Medulla oblongata (tissue), 1 donor: ENCODE data around the gene NUP62CL.

Experiments
- DNase-seq: peaks from one replicate; pipeline ENCODE4 v3.0.0-alpha.2; 2015; ENCODE audit errors: extremely low spot score

NUP62CL gene

DNA sequence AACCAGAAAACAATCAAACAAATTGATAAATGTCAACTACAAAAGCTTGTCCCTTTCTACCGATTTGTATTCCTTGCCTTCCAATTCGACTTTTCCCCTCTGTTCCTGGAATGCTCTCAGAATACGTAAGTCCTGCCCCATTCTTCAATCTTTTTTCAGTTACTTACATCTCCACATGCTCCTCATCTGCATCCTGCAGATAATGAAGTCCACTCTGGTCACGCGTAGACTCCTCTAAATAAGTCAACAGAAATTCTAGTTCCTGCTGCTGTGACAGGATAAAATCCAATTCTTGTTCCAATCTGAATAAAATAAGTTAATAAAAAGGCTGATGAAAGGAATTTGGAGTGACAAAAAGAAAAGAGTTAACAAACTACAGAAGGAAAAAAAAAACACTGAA is 53.2 kb downstream of the NUP62CL start:
- DNase-seq: no peak

DNA sequence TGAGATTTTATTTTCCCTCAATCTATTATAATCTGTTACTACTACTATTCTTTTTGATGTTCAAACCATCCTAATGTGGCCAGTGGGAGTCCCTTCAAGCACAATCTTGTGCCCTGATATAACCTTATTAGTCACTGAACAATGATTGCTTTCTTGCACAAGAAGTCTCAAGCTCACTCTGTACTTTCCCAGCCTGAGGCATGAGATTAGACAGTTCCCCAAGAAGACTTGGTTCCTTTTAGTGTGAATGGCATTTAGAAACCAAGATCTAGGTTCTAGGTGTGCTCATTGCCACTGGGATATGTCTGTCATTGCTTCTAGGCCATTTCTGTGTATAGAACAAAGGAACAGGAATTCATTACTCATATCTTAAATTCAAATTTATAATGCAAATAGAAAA is 59.6 kb downstream of the NUP62CL start:
- DNase-seq: no peak

DNA sequence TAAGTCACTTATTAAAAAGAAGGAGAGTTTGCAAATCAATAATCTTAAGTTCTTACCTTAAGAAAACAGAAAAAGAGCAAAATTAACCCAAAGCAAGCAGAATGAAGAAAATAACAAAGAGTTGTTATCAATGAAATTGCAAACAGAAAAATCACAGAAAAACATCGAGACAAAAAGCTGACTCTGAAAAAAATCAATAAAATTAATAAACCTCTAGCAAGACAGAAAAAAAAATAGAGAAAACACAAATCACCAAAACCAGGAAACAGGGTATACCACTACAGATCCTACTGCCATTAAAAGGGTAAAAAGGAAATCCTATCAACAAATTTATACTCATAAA is 70.3 kb downstream of the NUP62CL start:
- DNase-seq: no peak

DNA sequence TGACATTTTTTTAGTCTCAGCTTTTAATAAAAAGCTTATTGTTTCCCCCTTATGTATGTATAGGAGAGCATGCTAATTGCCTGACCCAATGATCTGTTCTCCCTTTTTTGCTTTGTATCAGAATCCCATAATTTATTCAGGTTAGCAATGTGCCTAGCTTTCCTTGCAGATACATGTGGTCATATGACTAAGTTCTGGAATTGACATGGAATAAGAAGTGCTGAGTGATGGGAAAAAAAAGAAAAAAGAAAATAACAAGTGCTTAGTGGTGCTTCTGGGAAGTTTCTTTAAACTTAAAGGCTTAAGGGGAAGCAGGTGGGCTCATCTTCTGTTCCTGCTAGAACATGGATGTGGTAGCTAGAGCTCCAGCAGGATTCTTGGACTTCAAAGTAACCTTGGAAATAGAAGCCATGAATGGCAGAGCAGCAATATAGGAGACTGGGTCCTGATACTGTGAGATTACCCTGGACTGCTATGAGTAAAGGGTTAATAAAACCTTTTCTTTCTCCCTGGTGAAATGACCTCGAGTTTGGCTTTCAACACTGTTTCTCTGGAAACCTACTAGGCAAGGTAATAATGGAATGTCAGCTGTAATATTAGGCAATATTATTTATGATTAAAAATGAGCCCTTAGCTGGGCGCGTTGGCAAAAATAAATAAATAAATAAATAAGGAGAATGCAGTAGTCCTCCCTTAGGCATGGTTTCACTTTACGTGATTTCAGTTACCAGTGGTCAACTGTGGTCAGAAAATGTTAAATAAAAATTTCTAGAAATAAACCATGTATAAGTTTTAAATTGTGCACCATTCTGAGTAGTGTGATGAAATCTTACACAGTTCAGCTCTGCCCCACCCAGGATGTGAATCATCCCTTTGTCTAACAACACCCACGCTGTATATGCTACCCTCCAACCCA is 70.9 kb downstream of the NUP62CL start:
- no peak for DNase-seq

DNA sequence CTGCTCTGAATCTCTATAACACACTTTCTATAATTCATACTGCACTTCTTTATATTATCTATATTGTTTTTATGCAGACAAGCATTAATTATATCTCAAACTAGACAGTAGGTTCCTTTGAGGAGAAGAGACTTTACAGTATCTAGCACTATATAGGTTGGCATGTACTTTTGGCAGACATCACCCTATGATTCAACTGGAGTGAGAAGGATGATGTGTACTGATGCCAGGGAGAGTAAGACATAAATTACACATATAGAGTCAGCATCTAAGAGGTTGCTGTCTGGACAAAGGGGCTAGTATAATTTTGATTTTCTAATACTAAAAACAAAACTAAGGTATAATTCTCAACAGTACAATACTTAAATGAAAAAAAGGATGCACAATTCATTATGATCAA is 82.5 kb downstream of the NUP62CL start:
- DNase-seq: no peak

DNA sequence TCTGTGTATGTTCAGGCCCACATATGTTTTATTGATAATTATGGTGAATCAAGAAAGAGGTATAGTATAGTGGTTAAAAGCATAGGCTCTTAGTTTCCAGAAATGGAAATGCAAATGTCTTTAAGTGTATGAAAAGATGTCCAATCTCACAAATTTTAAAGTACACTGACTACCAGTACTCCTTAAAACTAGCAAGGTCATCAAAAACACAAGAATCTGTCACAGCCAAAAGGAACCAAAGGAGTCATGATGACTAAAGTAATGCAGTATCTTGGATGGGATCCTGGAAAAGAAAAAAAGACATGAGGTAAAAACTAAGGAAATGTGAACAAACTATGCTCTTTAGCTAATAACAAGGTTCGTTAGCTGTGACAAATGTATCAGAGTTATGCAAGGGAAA is 87.0 kb downstream of the NUP62CL start:
- DNase-seq: no peak

DNA sequence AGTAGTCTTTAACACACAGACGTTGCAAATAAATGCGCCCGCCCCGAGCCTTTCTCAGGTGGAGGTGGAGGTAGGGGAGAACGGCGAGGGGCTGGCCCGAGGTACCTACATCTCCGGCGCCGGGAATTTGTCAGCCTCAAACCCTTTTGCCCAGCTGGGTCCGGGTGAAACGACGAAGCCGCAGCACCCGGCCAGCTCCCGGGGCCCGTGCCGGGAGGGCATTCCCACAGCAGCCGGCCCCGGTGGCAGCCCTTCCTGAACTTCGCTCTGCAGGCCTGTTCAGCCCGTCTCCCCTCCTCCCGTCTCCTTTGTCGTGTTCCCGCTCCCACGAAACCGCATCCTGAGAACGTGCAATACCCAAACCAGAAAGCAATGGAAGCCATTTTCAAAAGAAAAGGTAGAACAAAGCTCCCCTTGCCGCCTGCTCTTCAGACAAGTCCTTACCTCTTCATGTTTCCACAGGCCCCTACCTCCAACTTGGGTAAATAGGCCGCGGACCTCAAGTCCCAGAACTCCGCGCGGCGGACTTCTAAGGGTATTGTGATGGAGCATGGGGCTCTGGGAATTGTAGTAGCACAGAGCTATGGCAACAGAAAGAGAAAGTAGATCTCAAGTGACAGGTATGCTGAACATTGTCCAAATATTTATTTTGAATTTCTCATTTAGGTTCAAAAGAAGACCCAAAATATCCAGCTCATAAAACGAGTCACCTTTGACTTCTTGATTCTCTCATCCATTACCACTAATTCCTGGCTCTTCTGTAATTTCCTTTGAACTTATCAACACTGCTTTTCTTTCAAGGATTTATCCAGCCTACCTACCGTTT is 87.7 kb downstream of the NUP62CL start, which contains the start of gene RBM41:
RBM41 (minus strand) TSS at position 501 of the 826 bp plus-strand sequence; CDS start at position 452, 49 bp downstream.
- DNase-seq: peak; percentile 89

DNA sequence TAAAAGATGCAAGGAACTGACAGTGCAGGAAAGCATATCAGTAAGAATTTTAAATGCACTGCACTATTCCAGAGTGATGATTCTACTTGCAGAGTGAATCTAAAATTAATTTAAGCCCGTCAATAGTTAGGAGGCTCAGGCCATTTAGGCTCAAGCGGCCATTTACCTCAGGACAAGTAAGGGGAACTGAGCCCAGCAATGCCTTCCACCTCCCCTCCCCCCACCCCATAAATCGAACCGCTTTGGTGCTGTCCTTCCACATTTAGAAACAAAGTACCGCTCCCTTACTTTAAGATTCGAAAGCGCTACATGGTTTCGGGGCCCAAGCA is 88.3 kb downstream of the NUP62CL start:
- DNase-seq: peak; percentile 17

DNA sequence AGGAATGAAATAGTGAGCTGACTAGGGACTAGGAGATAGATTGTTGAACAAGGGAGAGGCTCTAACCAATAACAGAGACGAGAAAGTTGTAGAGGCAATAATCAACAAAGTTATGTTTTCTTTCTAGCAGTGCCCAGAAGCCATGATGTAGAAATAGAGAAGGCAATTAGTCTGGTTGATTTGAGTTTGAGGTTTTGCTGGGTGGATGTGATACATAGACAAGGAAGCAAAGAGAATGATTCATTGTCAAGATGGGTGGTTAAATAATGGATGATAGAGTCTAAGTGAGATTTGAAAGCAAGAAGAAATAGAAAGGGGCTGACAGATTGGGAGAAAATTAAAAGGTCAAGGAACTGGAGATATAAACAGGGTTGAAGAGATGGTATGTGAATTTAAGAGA is 98.8 kb downstream of the NUP62CL start:
- no peak for DNase-seq

DNA sequence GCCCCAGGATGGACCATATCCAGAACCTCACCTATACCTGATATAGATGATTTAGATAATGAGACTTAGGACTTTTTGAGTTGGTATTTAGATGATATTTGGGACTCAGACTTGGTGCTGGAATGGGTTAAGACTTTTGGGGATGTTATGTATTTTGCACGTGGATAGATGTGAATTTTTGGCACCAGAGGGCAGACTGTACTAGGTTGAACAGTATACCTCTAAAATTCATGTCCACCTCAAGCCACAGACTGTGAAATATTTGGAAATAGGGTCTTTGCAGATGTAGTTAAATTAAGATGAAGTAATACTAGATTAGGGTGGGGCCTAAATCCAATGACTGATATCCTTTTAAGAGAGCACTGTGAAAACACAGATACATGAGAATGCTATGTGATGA is 103.3 kb downstream of the NUP62CL start:
- DNase-seq: no peak

DNA sequence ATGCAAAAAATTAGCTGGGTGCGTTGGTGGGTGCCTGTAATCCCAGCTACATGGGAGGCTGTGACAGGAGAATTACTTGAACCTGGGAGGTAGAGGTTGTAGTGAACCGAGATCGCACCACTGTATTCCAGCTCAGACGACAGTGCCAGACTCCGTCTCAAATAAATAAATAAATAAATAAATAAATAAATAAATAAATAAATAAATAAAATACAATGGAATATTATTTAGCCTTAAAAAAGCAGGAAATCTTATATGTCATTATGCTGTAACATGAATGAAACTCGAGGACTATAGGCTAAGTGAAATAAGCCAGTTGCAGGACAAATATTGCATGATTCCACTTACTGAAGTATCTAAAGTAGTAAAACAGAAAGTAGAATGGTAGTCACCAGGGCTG is 130.1 kb downstream of the NUP62CL start:
- DNase-seq: no peak
